Activated T-cell treated with anti-CD3 and anti-CD28 coated beads, Interleukin-2, amount 50 U/mL, for 72 hours (primary cell): ENCODE measurements around the gene TANGO2. TPM values are rescaled to one million over a fixed set of nuclear protein-coding genes. Genes with fewer than 3 reads are reported as not detected.

ENCODE experiments used
- ATAC-seq, 2 donors: fragments of 150-1000 bp; cut with Tn5 transposase; replicated peaks in 1 of 2; 2 replicates each; pipeline ENCODE4 v1.10.0; 2021; ENCODE audit warnings: moderate library complexity in 2 of 2, mild to moderate bottlenecking in 1 of 2
- DNase-seq, 2 donors: peaks; one replicate each; pipeline ENCODE4 v3.0.0; 2021 to 2022; ENCODE audit warnings: mixed read lengths in 1 of 2
- H3K27ac Mint-ChIP-seq: one replicate; pipeline ENCODE4 v1.8.0; 2022; ENCODE audit warnings: mild to moderate bottlenecking, moderate library complexity, mixed read lengths
- H3K27me3 Mint-ChIP-seq: one replicate; pipeline ENCODE4 v1.8.0; 2022; ENCODE audit warnings: low read depth, mixed read lengths
- H3K36me3 Mint-ChIP-seq, 2 donors: one replicate each; pipeline ENCODE4 v1.8.0; 2022; ENCODE audit warnings: mixed read lengths in 2 of 2, mild to moderate bottlenecking in 1 of 2; ENCODE audit not compliant: insufficient read depth in 2 of 2
- H3K4me1 Mint-ChIP-seq: one replicate; pipeline ENCODE4 v1.8.0; 2022; ENCODE audit warnings: low read depth, mixed read lengths
- H3K4me3 Mint-ChIP-seq, 2 donors: one replicate each; pipeline ENCODE4 v1.8.0; 2022; ENCODE audit warnings: mild to moderate bottlenecking in 2 of 2, mixed read lengths in 2 of 2, moderate library complexity in 2 of 2
- H3K9me3 Mint-ChIP-seq, 2 donors: one replicate each; pipeline ENCODE4 v1.8.0; 2022; ENCODE audit warnings: mixed read lengths in 2 of 2
- total RNA-seq, 2 donors: library from RNA; stranded (reverse); gene quantifications; one replicate each; pipeline ENCODE4 v1.2.3, GENCODE V29; 2022

Gene TANGO2
- total RNA-seq, 2 donors from 2014 or later = 35.5 to 43.0 TPM

- no peak overlapping the region for H3K27ac Mint-ChIP-seq
- peak overlapping the region in 1 of 2 donors; percentile 65 for H3K4me3 Mint-ChIP-seq
- no peaks in the 10 kb centered on the region for H3K36me3 Mint-ChIP-seq
- no peaks in the 10 kb centered on the region for H3K4me1 Mint-ChIP-seq
- no peaks in the 10 kb centered on the region for H3K9me3 Mint-ChIP-seq
- DNase-seq = no peak
- no peaks in the 10 kb centered on the region for H3K27me3 Mint-ChIP-seq
- ATAC-seq = no peak
Observed at GRCh38 chr22:19987394-19988306, 33.3 kb upstream of the TANGO2 start.

GRCh38 chr22:19988331-19988808 lies 32.5 kb upstream of the TANGO2 start:
- no peak for ATAC-seq
- Mint-ChIP-seq H3K27me3 (no peaks in the 10 kb centered on the region), H3K27ac (no peak overlapping the region), H3K4me1 (no peaks in the 10 kb centered on the region), H3K36me3 (no peaks in the 10 kb centered on the region), H3K9me3 (no peaks in the 10 kb centered on the region), H3K4me3 (peak overlapping the region in 1 of 2 donors; percentile 4)
- no peak for DNase-seq

- DNase-seq = no peak
- Mint-ChIP-seq H3K27me3 (no peaks in the 10 kb centered on the region), H3K4me1 (no peaks in the 10 kb centered on the region), H3K4me3 (no peak overlapping the region), H3K9me3 (no peaks in the 10 kb centered on the region), H3K27ac (no peak overlapping the region), H3K36me3 (no peaks in the 10 kb centered on the region)
- no peak for ATAC-seq
Observed at GRCh38 chr22:19988965-19989724, 31.8 kb upstream of the TANGO2 start.

- Mint-ChIP-seq H3K9me3 (no peaks in the 10 kb centered on the region), H3K36me3 (no peaks in the 10 kb centered on the region), H3K4me1 (no peaks in the 10 kb centered on the region), H3K4me3 (no peak overlapping the region), H3K27me3 (no peaks in the 10 kb centered on the region), H3K27ac (no peak overlapping the region)
- no peak for ATAC-seq
- no peak for DNase-seq
Observed at GRCh38 chr22:19989725-19990067, 31.2 kb upstream of the TANGO2 start.

GRCh38 chr22:19990188-19990587 lies 30.7 kb upstream of the TANGO2 start:
- no peak for ATAC-seq

GRCh38 chr22:19990609-19991394 lies 30.1 kb upstream of the TANGO2 start:
- Mint-ChIP-seq H3K4me3 (no peak overlapping the region), H3K36me3 (no peaks in the 10 kb centered on the region), H3K4me1 (no peaks in the 10 kb centered on the region), H3K27ac (no peak overlapping the region), H3K27me3 (no peaks in the 10 kb centered on the region), H3K9me3 (no peaks in the 10 kb centered on the region)
- ATAC-seq (no peak), DNase-seq (no peak)

More at GRCh38 chr22:19990188-19990587, 30.7 kb upstream of the TANGO2 start:
- Mint-ChIP-seq H3K27me3 (no peaks in the 10 kb centered on the region), H3K27ac (no peak overlapping the region), H3K36me3 (no peaks in the 10 kb centered on the region), H3K4me1 (no peaks in the 10 kb centered on the region), H3K9me3 (no peaks in the 10 kb centered on the region), H3K4me3 (no peak overlapping the region)
- DNase-seq = no peak

GRCh38 chr22:19991395-19991644 lies 29.6 kb upstream of the TANGO2 start:
- Mint-ChIP-seq H3K36me3 (no peaks in the 10 kb centered on the region), H3K9me3 (no peaks in the 10 kb centered on the region), H3K27ac (no peak overlapping the region), H3K4me3 (no peak overlapping the region), H3K27me3 (no peaks in the 10 kb centered on the region), H3K4me1 (no peaks in the 10 kb centered on the region)
- no peak for ATAC-seq
- no peak for DNase-seq

GRCh38 chr22:19991645-19992451 lies 29.1 kb upstream of the TANGO2 start:
- H3K27me3 Mint-ChIP-seq = no peaks in the 10 kb centered on the region
- no peak overlapping the region for H3K27ac Mint-ChIP-seq
- no peaks in the 10 kb centered on the region for H3K9me3 Mint-ChIP-seq
- no peak for ATAC-seq
- H3K4me3 Mint-ChIP-seq = no peak overlapping the region
- no peaks in the 10 kb centered on the region for H3K36me3 Mint-ChIP-seq
- DNase-seq = no peak
- H3K4me1 Mint-ChIP-seq = no peaks in the 10 kb centered on the region

GRCh38 chr22:19992481-19992911 lies 28.4 kb upstream of the TANGO2 start:
- ATAC-seq (no peak), DNase-seq (no peak)
- H3K9me3 Mint-ChIP-seq = no peaks in the 10 kb centered on the region
- H3K36me3 Mint-ChIP-seq = no peaks in the 10 kb centered on the region
- H3K27me3 Mint-ChIP-seq = no peaks in the 10 kb centered on the region
- H3K4me1 Mint-ChIP-seq = no peaks in the 10 kb centered on the region
- H3K4me3 Mint-ChIP-seq = no peak overlapping the region
- no peak overlapping the region for H3K27ac Mint-ChIP-seq

- H3K27me3 Mint-ChIP-seq = no peaks in the 10 kb centered on the region
- H3K27ac Mint-ChIP-seq = no peak overlapping the region
- no peaks in the 10 kb centered on the region for H3K4me1 Mint-ChIP-seq
- H3K9me3 Mint-ChIP-seq = no peaks in the 10 kb centered on the region
- no peak for DNase-seq
- no peak for ATAC-seq
- H3K36me3 Mint-ChIP-seq = no peaks in the 10 kb centered on the region
- H3K4me3 Mint-ChIP-seq = no peak overlapping the region
Observed at GRCh38 chr22:19992921-19993355, 28.0 kb upstream of the TANGO2 start.

- H3K9me3 Mint-ChIP-seq = no peaks in the 10 kb centered on the region
- DNase-seq = no peak
- no peak overlapping the region for H3K4me3 Mint-ChIP-seq
- no peaks in the 10 kb centered on the region for H3K4me1 Mint-ChIP-seq
- ATAC-seq = no peak
- no peaks in the 10 kb centered on the region for H3K27me3 Mint-ChIP-seq
- H3K27ac Mint-ChIP-seq = no peak overlapping the region
- H3K36me3 Mint-ChIP-seq = no peaks in the 10 kb centered on the region
Observed at GRCh38 chr22:19993926-19994325, 27.0 kb upstream of the TANGO2 start.

- no peaks in the 10 kb centered on the region for H3K4me1 Mint-ChIP-seq
- H3K27me3 Mint-ChIP-seq = no peaks in the 10 kb centered on the region
- H3K9me3 Mint-ChIP-seq = no peaks in the 10 kb centered on the region
- H3K27ac Mint-ChIP-seq = no peak overlapping the region
- DNase-seq = no peak
- ATAC-seq = no peak
- H3K4me3 Mint-ChIP-seq = no peak overlapping the region
- H3K36me3 Mint-ChIP-seq = no peaks in the 10 kb centered on the region
Observed at GRCh38 chr22:19994851-19995610, 25.9 kb upstream of the TANGO2 start.
